Measurements from ENCODE around the gene SMC4. TPM values are rescaled to one million over a fixed set of nuclear protein-coding genes. Genes with fewer than 3 reads are reported as not detected.

The SMC4 gene
- total RNA-seq, 2 donors from 2014 or later, result 12.5 to 35.6 TPM

GRCh38 chr3:160368804-160369203, 30.6 kb upstream of the SMC4 start:
- H3K36me3 ChIP-seq (replicated peaks in 1 of 2; ENCODE audit: insufficient read depth in 1 of 2, low read depth in 2 of 2), result no peaks in the 10 kb centered on the region
- ATAC-seq (no peak), DNase-seq (no peak)
- H3K9me3 ChIP-seq, result no peaks in the 10 kb centered on the region
- TF ChIP-seq POLR2A (IDR thresholded peaks at IDR 0.05) (no peak), CTCF (IDR thresholded peaks at IDR 0.05) (no peak)
- no peaks in the 10 kb centered on the region for H3K4me1 ChIP-seq
- 76 to 85% methylated on average over 2 of the region's 2 CpGs for WGBS, 2 donors
- intact Hi-C loops (cut with DNase I), result no loop called here
- H3K27me3 ChIP-seq, result no peaks in the 10 kb centered on the region
- H3K27ac ChIP-seq, result no peak overlapping the region
- no peak overlapping the region for H3K4me3 ChIP-seq

GRCh38 chr3:160369784-160370183, 29.7 kb upstream of the SMC4 start:
- 56 to 77% methylated on average over 1 of the region's 1 CpG for WGBS, 2 donors
- DNase-seq (no peak), ATAC-seq (no peak)
- no peaks in the 10 kb centered on the region for H3K9me3 ChIP-seq
- H3K36me3 ChIP-seq (replicated peaks in 1 of 2; ENCODE audit: insufficient read depth in 1 of 2, low read depth in 2 of 2), result no peaks in the 10 kb centered on the region
- TF ChIP-seq POLR2A (IDR thresholded peaks at IDR 0.05), result no peak
- no peak for TF ChIP-seq CTCF (IDR thresholded peaks at IDR 0.05)
- H3K4me3 ChIP-seq, result no peak overlapping the region
- no peaks in the 10 kb centered on the region for H3K27me3 ChIP-seq
- intact Hi-C loops (cut with DNase I), result no loop called here
- H3K27ac ChIP-seq, result no peak overlapping the region
- H3K4me1 ChIP-seq, result peaks cover 6% of the 10 kb centered on the region

- intact Hi-C loops (cut with DNase I), result no loop called here
- no peak for TF ChIP-seq CTCF (IDR thresholded peaks at IDR 0.05)
- TF ChIP-seq POLR2A (IDR thresholded peaks at IDR 0.05), result no peak
- no peak for DNase-seq
- Histone ChIP-seq H3K4me1 (peaks cover 10% of the 10 kb centered on the region), H3K9me3 (no peaks in the 10 kb centered on the region), H3K27ac (no peak overlapping the region), H3K4me3 (no peak overlapping the region), H3K27me3 (no peaks in the 10 kb centered on the region), H3K36me3 (replicated peaks in 1 of 2; ENCODE audit: insufficient read depth in 1 of 2, low read depth in 2 of 2) (no peaks in the 10 kb centered on the region)
- 87 to 93% methylated on average over 6 of the region's 6 CpGs for WGBS, 2 donors
- ATAC-seq, result no peak
Observed at GRCh38 chr3:160370987-160371857, 28.2 kb upstream of the SMC4 start.

DNA sequence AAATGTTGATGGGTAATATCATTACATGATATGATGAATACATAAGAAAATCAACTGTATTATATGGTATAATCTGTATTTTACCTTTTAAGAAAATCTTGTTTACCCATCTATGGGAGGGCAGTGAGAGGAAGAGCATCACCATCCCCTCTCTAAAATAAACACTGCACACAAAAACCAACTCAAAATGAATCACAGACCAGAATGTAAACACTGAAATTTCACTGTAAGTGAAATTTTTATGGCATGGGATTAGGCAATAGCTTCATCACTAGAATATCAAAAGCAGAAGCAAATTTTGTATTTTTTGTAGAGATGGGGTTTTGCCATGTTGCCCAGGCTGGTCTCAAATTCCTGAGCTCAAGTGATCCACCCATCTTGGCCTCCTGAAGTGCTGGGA, 26.7 kb upstream of the SMC4 start:
- TF ChIP-seq POLR2A (IDR thresholded peaks at IDR 0.05) (no peak), CTCF (IDR thresholded peaks at IDR 0.05) (no peak)
- Histone ChIP-seq H3K4me3 (no peak overlapping the region), H3K4me1 (peaks cover 10% of the 10 kb centered on the region), H3K27me3 (no peaks in the 10 kb centered on the region), H3K27ac (no peak overlapping the region), H3K36me3 (replicated peaks in 1 of 2; ENCODE audit: insufficient read depth in 1 of 2, low read depth in 2 of 2) (no peaks in the 10 kb centered on the region), H3K9me3 (no peaks in the 10 kb centered on the region)
- DNase-seq, result no peak
- ATAC-seq, result no peak
- intact Hi-C loops (cut with DNase I), result no loop called here

GRCh38 chr3:160373655-160374054, 25.8 kb upstream of the SMC4 start:
- no peaks in the 10 kb centered on the region for H3K9me3 ChIP-seq
- WGBS, 2 donors, result 95 to 96% methylated on average over 2 of the region's 2 CpGs
- intact Hi-C loops (cut with DNase I), result no loop called here

More at GRCh38 chr3:160373655-160374054, 25.8 kb upstream of the SMC4 start:
- Histone ChIP-seq H3K4me1 (peaks cover 10% of the 10 kb centered on the region), H3K27ac (no peak overlapping the region), H3K36me3 (replicated peaks in 1 of 2; ENCODE audit: insufficient read depth in 1 of 2, low read depth in 2 of 2) (no peaks in the 10 kb centered on the region), H3K27me3 (no peaks in the 10 kb centered on the region), H3K4me3 (no peak overlapping the region)
- TF ChIP-seq CTCF (IDR thresholded peaks at IDR 0.05), result no peak
- no peak for TF ChIP-seq POLR2A (IDR thresholded peaks at IDR 0.05)
- no peak for ATAC-seq
- no peak for DNase-seq

All from body of pancreas (tissue), 4 donors.